ENCODE data around the gene TGM4. TPM values are rescaled to one million over a fixed set of nuclear protein-coding genes. Genes with fewer than 3 reads are reported as not detected.

TGM4 gene
- total RNA-seq (2021) = 0.61 and 0.63 TPM in 2 replicates
- Bru-seq, nascent RNA = percentile 20 among the genes with signal in this experiment
- BruChase-seq, experiment 1, labeled RNA remaining after a 2-hour chase = percentile 22 among the genes with signal in this experiment
- BruChase-seq, experiment 2, labeled RNA remaining after a 6-hour chase = percentile 20 among the genes with signal in this experiment
- long read RNA-seq = 0 reads

GRCh38 chr3:44874308-44874707 is at the start of gene TGM4:
Gene TGM4 (plus strand): TSS chr3:44874608. CDS start chr3:44874679, 71 bp downstream.
- no peak within 1 kb of the TSS for H3K27ac ChIP-seq
- no peaks in the 10 kb centered on the region for H3F3A ChIP-seq (ENCODE audit: insufficient read depth, low read depth)
- no peak within 1 kb of the TSS for H2AFZ ChIP-seq
- no peak within 1 kb of the TSS for H3K4me2 ChIP-seq
- no TSS peak for BruUV-seq (replicated peaks)
- H3K9me2 ChIP-seq (ENCODE audit: insufficient read depth) = no peaks in the 10 kb centered on the region
- no peaks in the 10 kb centered on the region for H4K20me1 ChIP-seq (ENCODE audit: insufficient read depth)
- no peaks in the 10 kb centered on the region for H3K36me3 ChIP-seq (ENCODE audit: low read depth)
- no peaks in the 10 kb centered on the region for H3K9me3 ChIP-seq (ENCODE audit: insufficient read depth, low read depth)
- no peaks in the 10 kb centered on the region for H3K4me1 ChIP-seq (replicated peaks; ENCODE audit: insufficient read depth)
- intact Hi-C loops (cut with micrococcal nuclease; ENCODE audit: unreplicated experiment) = no loop called here
- no peaks in the 10 kb centered on the region for H3K27me3 ChIP-seq (ENCODE audit: insufficient read depth, low read depth)
- no peak for TF ChIP-seq EZH2 (IDR thresholded peaks at IDR 0.05; ENCODE audit: low read depth)
- CTCF ChIA-PET = no interaction called here
- no peaks in the 10 kb centered on the region for H3K79me2 ChIP-seq (ENCODE audit: low read depth)
- POLR2A ChIA-PET (ENCODE audit: unreplicated experiment) = interaction anchor here (0.5 to 0.6 kb wide), 2 partner anchors 34 to 163 kb away, joined by 3 read pairs; no protein-coding TSS in a partner anchor
- no peak for DNase-seq
- H3K4me3 ChIP-seq = no peak within 1 kb of the TSS

- H4K20me1 ChIP-seq (ENCODE audit: insufficient read depth) = no peaks in the 10 kb centered on the region
- H3K79me2 ChIP-seq (ENCODE audit: low read depth) = no peaks in the 10 kb centered on the region
- CTCF ChIA-PET = no interaction called here
- no peak overlapping the region for H3K4me2 ChIP-seq
- H3K9me2 ChIP-seq (ENCODE audit: insufficient read depth) = no peaks in the 10 kb centered on the region
- no peak overlapping the region for H3K4me3 ChIP-seq
- H3K27ac ChIP-seq = no peak overlapping the region
- H3K36me3 ChIP-seq (ENCODE audit: low read depth) = peaks cover 12% of the 10 kb centered on the region; the same call in 1 of the 2 replicates
- no peak for TF ChIP-seq EZH2 (IDR thresholded peaks at IDR 0.05; ENCODE audit: low read depth)
- no peak for TF ChIP-seq CTCF (conservative IDR thresholded peaks at IDR 0.05)
- H3K27me3 ChIP-seq (ENCODE audit: insufficient read depth, low read depth) = no peaks in the 10 kb centered on the region
- H3K4me1 ChIP-seq (replicated peaks; ENCODE audit: insufficient read depth) = no peaks in the 10 kb centered on the region
- DNase-seq = peak in 1 of 2 experiments; percentile 43
- H2AFZ ChIP-seq = no peak overlapping the region
- intact Hi-C loops (cut with micrococcal nuclease; ENCODE audit: unreplicated experiment) = no loop called here
- no TSS peak for BruUV-seq (replicated peaks)
- H3K9me3 ChIP-seq (ENCODE audit: insufficient read depth, low read depth) = no peaks in the 10 kb centered on the region
- H3F3A ChIP-seq (ENCODE audit: insufficient read depth, low read depth) = no peaks in the 10 kb centered on the region
- POLR2A ChIA-PET (ENCODE audit: unreplicated experiment) = interaction anchor here (0.6 kb wide), 1 partner anchor 200 kb away, joined by 4 read pairs; no protein-coding TSS in a partner anchor
Measured at GRCh38 chr3:44825264-44825925, 49.0 kb upstream of the TGM4 start.

GRCh38 chr3:44827196-44827595 is 47.2 kb upstream of the TGM4 start:
- Histone ChIP-seq H2AFZ (no peak overlapping the region), H3K36me3 (ENCODE audit: low read depth) (peaks cover 12% of the 10 kb centered on the region; the same call in 1 of the 2 replicates), H3K27me3 (ENCODE audit: insufficient read depth, low read depth) (no peaks in the 10 kb centered on the region), H3K79me2 (ENCODE audit: low read depth) (no peaks in the 10 kb centered on the region), H3K9me3 (ENCODE audit: insufficient read depth, low read depth) (no peaks in the 10 kb centered on the region), H3F3A (ENCODE audit: insufficient read depth, low read depth) (no peaks in the 10 kb centered on the region), H3K9me2 (ENCODE audit: insufficient read depth) (no peaks in the 10 kb centered on the region), H3K4me2 (no peak overlapping the region), H3K4me1 (replicated peaks; ENCODE audit: insufficient read depth) (no peaks in the 10 kb centered on the region), H4K20me1 (ENCODE audit: insufficient read depth) (no peaks in the 10 kb centered on the region), H3K27ac (no peak overlapping the region), H3K4me3 (no peak overlapping the region)
- no peak for DNase-seq
- ChIA-PET CTCF (no interaction called here), POLR2A (ENCODE audit: unreplicated experiment) (no interaction called here)
- TF ChIP-seq CTCF (conservative IDR thresholded peaks at IDR 0.05) (no peak), EZH2 (IDR thresholded peaks at IDR 0.05; ENCODE audit: low read depth) (no peak)
- intact Hi-C loops (cut with micrococcal nuclease; ENCODE audit: unreplicated experiment) = no loop called here
- no TSS peak for BruUV-seq (replicated peaks)
